HG02973 (cell line): Measurements from ENCODE around the gene ESYT3.
"Not testable (repeated sequence)": the region's sequence is repeated elsewhere in the genome, so short reads cannot be mapped to it uniquely, and the experiment has no call there.

Source experiments
- ATAC-seq: cut with Tn5 transposase; IDR thresholded peaks from one replicate; pipeline ENCODE4 v1.9.1; 2021; ENCODE audit warnings: moderate library complexity; ENCODE audit not compliant: unreplicated experiment

The ESYT3 gene

GRCh38 chr3:138484672-138485071 lies 50.3 kb downstream of the ESYT3 start:
- not testable (repeated sequence) for ATAC-seq

GRCh38 chr3:138486580-138486979 lies 52.2 kb downstream of the ESYT3 start:
- not testable (repeated sequence) for ATAC-seq

- ATAC-seq = no peak
Measured at GRCh38 chr3:138491971-138492370, 57.6 kb downstream of the ESYT3 start.

- no peak for ATAC-seq
Measured at GRCh38 chr3:138492980-138493675, 58.7 kb downstream of the ESYT3 start.

- ATAC-seq = no peak
Measured at GRCh38 chr3:138493804-138494606, 59.6 kb downstream of the ESYT3 start.

- ATAC-seq = no peak
Measured at GRCh38 chr3:138494607-138494929, 60.2 kb downstream of the ESYT3 start.

GRCh38 chr3:138495638-138496037 lies 61.2 kb downstream of the ESYT3 start:
- ATAC-seq = not testable (repeated sequence)

GRCh38 chr3:138496436-138496835 lies 62.0 kb downstream of the ESYT3 start:
- ATAC-seq = no peak

- ATAC-seq = no peak
Measured at GRCh38 chr3:138497021-138497420, 62.6 kb downstream of the ESYT3 start.

GRCh38 chr3:138497851-138498250 lies 63.4 kb downstream of the ESYT3 start:
- ATAC-seq = no peak

GRCh38 chr3:138498991-138499390 lies 64.6 kb downstream of the ESYT3 start:
- no peak for ATAC-seq

- no peak for ATAC-seq
Measured at GRCh38 chr3:138507524-138507923, 73.1 kb downstream of the ESYT3 start.

GRCh38 chr3:138509586-138509985 lies 75.2 kb downstream of the ESYT3 start:
- no peak for ATAC-seq

- ATAC-seq = no peak
Measured at GRCh38 chr3:138511945-138512344, 77.5 kb downstream of the ESYT3 start.

- peak; percentile 78 for ATAC-seq
Measured at GRCh38 chr3:138513090-138513843, 78.9 kb downstream of the ESYT3 start.

GRCh38 chr3:138521445-138521844 lies 87.0 kb downstream of the ESYT3 start:
- not testable (repeated sequence) for ATAC-seq
